Activated B cell treated with CpG ODN at 0.5 μM for 24 hours (primary cell): ENCODE measurements around the gene ZCWPW1. TPM values are rescaled to one million over a fixed set of nuclear protein-coding genes. Genes with fewer than 3 reads are reported as not detected.

ENCODE experiments used
- total RNA-seq: library from RNA; stranded (reverse); gene quantifications from 2 replicates; pipeline ENCODE4 v1.2.3, GENCODE V29; 2022

ZCWPW1 gene
- total RNA-seq, 1 donor from 2014 or later = 10.8 TPM

Other genes with a start within 250 kb of the ZCWPW1 start
- gene PVRIG, start 208.8 kb downstream of the ZCWPW1 start, total RNA-seq = 17.1 and 20.0 TPM in 2 replicates
- gene SPDYE3, start 121.0 kb downstream of the ZCWPW1 start, total RNA-seq = not detected in 2 replicates
- 65.8 and 79.4 TPM in 2 replicates for gene PILRB, start 70.6 kb downstream of the ZCWPW1 start, total RNA-seq
- 2.1 and 2.2 TPM in 2 replicates for gene PILRA, start 55.2 kb downstream of the ZCWPW1 start, total RNA-seq
- 61.0 and 65.5 TPM in 2 replicates for gene MEPCE, start 1.1 kb upstream of the ZCWPW1 start, total RNA-seq
- 41.2 and 45.0 TPM in 2 replicates for gene PPP1R35, start 7.8 kb upstream of the ZCWPW1 start, total RNA-seq
- gene SPACDR, start 35.6 kb upstream of the ZCWPW1 start, total RNA-seq = 2.3 and 2.7 TPM in 2 replicates
- gene TSC22D4, start 50.5 kb upstream of the ZCWPW1 start, total RNA-seq = 60.2 and 68.7 TPM in 2 replicates
- gene NYAP1, start 55.2 kb upstream of the ZCWPW1 start, total RNA-seq = not detected in 2 replicates
- 9.5 and 10.8 TPM in 2 replicates for gene AGFG2, start 110.5 kb upstream of the ZCWPW1 start, total RNA-seq
- 13.8 and 24.1 TPM in 2 replicates for gene SAP25, start 145.2 kb upstream of the ZCWPW1 start, total RNA-seq
- 137 and 174 TPM in 2 replicates for gene LRCH4, start 157.4 kb upstream of the ZCWPW1 start, total RNA-seq
- gene FBXO24, start 157.6 kb upstream of the ZCWPW1 start, total RNA-seq = 0.29 and 1.9 TPM in 2 replicates
- gene PCOLCE, start 173.7 kb upstream of the ZCWPW1 start, total RNA-seq = 5.4 and 5.8 TPM in 2 replicates
- gene MOSPD3, start 183.8 kb upstream of the ZCWPW1 start, total RNA-seq = 10.5 and 11.9 TPM in 2 replicates
- gene TFR2, start 212.8 kb upstream of the ZCWPW1 start, total RNA-seq = 7.5 and 8.5 TPM in 2 replicates
- not detected in 2 replicates for gene ACTL6B, start 227.7 kb upstream of the ZCWPW1 start, total RNA-seq
- gene GNB2, start 245.0 kb upstream of the ZCWPW1 start, total RNA-seq = 129 and 132 TPM in 2 replicates